Measurements from ENCODE around the gene CNPY1.

Gene CNPY1

GRCh38 chr7:155489158-155489840, 57.1 kb downstream of the CNPY1 start:
- DNase-seq (ENCODE audit: low read depth), result no peak

GRCh38 chr7:155488483-155489127, 57.8 kb downstream of the CNPY1 start:
- no peak for DNase-seq (ENCODE audit: low read depth)

- no peak for DNase-seq (ENCODE audit: low read depth)
Measured at GRCh38 chr7:155487509-155488482, 58.6 kb downstream of the CNPY1 start.

- no peak for DNase-seq (ENCODE audit: low read depth)
Measured at GRCh38 chr7:155486783-155487508, 59.4 kb downstream of the CNPY1 start.

- no peak for DNase-seq (ENCODE audit: low read depth)
Measured at GRCh38 chr7:155484483-155485399, 61.6 kb downstream of the CNPY1 start.

GRCh38 chr7:155483868-155484325, 62.5 kb downstream of the CNPY1 start:
- no peak for DNase-seq (ENCODE audit: low read depth)

GRCh38 chr7:155483245-155483644, 63.1 kb downstream of the CNPY1 start:
- no peak for DNase-seq (ENCODE audit: low read depth)

GRCh38 chr7:155482511-155483183, 63.7 kb downstream of the CNPY1 start:
- DNase-seq (ENCODE audit: low read depth), result no peak

- no peak for DNase-seq (ENCODE audit: low read depth)
Measured at GRCh38 chr7:155481764-155482163, 64.6 kb downstream of the CNPY1 start.

- no peak for DNase-seq (ENCODE audit: low read depth)
Measured at GRCh38 chr7:155477476-155477875, 68.9 kb downstream of the CNPY1 start.

GRCh38 chr7:155471718-155472117, 74.6 kb downstream of the CNPY1 start:
- DNase-seq (ENCODE audit: low read depth), result no peak

- DNase-seq (ENCODE audit: low read depth), result no peak
Measured at GRCh38 chr7:155470686-155471638, 75.4 kb downstream of the CNPY1 start.

- DNase-seq (ENCODE audit: low read depth), result no peak
Measured at GRCh38 chr7:155470186-155470487, 76.2 kb downstream of the CNPY1 start.

- DNase-seq (ENCODE audit: low read depth), result no peak
Measured at GRCh38 chr7:155469311-155470185, 76.8 kb downstream of the CNPY1 start.

- DNase-seq (ENCODE audit: low read depth), result no peak
Measured at GRCh38 chr7:155468785-155469148, 77.6 kb downstream of the CNPY1 start.

- no peak for DNase-seq (ENCODE audit: low read depth)
Measured at GRCh38 chr7:155467846-155468784, 78.2 kb downstream of the CNPY1 start.
